ENCODE results near the gene PRR35. TPM values are rescaled to one million over a fixed set of nuclear protein-coding genes. Genes with fewer than 3 reads are reported as not detected.
A peak's percentile ranks its signal among the peaks of the same experiment; 100 is the strongest.

The PRR35 gene
- total RNA-seq, 6 donors from 2014 or later, result not detected

DNA sequence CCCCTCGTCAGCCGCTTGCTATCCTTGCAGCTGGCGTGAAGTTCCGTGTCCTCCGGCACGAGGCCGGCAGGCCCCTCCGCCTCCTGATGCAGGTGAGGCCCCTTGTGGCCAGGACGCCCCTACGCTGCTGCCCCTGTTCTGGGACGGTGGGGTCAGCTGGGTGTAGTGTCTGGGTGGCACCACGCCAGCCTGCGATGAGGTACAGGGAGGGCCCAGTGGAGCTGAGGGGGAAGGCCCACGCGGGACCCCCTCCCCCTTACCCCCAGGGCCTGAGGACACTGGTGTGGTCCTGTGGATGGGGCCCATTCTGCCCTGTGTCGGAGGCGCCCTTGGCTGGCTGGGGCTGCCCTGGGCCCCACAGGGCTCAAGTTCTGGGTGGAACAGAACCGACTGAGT, 22.0 kb downstream of the PRR35 start:
- no peaks in the 10 kb centered on the region for H3K27me3 ChIP-seq
- ATAC-seq (ENCODE audit: low FRiP score in 2 of 2) (no peak), DNase-seq (peak in 1 of 2 donors; percentile 75)
- H3K4me1 ChIP-seq, result peaks cover 8 to 16% (median 14%) of the 10 kb centered on the region in 4 donors
- TF ChIP-seq POLR2A (IDR thresholded peaks at IDR 0.05), result no peak
- TF ChIP-seq EP300 (IDR thresholded peaks at IDR 0.05), result no peak
- TF ChIP-seq CTCF (IDR thresholded peaks at IDR 0.05), result no peak
- no peak for TF ChIP-seq POLR2AphosphoS5 (IDR thresholded peaks at IDR 0.05)
- 91 to 97% methylated on average over 4 to 6 of the region's 18 CpGs for WGBS, 2 donors
- no peaks in the 10 kb centered on the region for H3K9me3 ChIP-seq
- H3K4me3 ChIP-seq, result no peak overlapping the region
- H3K27ac ChIP-seq, result no peak overlapping the region
- peaks cover 0 to 15% (median 7%) of the 10 kb centered on the region in 4 donors for H3K36me3 ChIP-seq

GRCh38 chr16:582614-583331, 22.6 kb downstream of the PRR35 start:
- Histone ChIP-seq H3K27me3 (no peaks in the 10 kb centered on the region), H3K4me3 (no peak overlapping the region), H3K4me1 (peaks cover 14 to 22% (median 19%) of the 10 kb centered on the region in 4 donors), H3K27ac (no peak overlapping the region), H3K36me3 (peaks cover 0 to 15% (median 7%) of the 10 kb centered on the region in 4 donors), H3K9me3 (no peaks in the 10 kb centered on the region)
- ATAC-seq (ENCODE audit: low FRiP score in 2 of 2) (no peak), DNase-seq (peak in 1 of 2 donors; percentile 69)
- TF ChIP-seq EP300 (IDR thresholded peaks at IDR 0.05), result no peak
- TF ChIP-seq CTCF (IDR thresholded peaks at IDR 0.05), result no peak
- no peak for TF ChIP-seq POLR2A (IDR thresholded peaks at IDR 0.05)
- TF ChIP-seq POLR2AphosphoS5 (IDR thresholded peaks at IDR 0.05), result no peak
- 87 to 91% methylated on average over 3 to 16 of the region's 21 CpGs for WGBS, 2 donors

DNA sequence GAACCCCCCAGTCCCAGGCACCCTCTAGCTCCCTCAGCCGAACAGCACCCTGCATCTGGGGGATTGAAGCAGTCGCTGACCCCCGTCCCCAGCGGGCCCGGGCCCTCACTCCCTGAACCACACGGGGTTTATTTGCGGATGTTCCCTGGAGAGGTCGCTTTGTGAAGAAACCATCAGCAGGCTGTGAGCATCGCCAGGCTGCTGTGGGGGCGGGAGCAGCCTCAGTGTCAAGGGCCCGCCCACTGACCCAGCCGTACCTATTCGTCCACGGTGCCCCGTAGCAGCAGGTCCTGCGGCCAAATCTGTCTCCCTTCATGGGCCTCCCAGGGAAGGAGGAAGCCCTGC, 23.2 kb downstream of the PRR35 start:
- peaks cover 20 to 28% (median 26%) of the 10 kb centered on the region in 4 donors for H3K4me1 ChIP-seq
- no peak overlapping the region for H3K4me3 ChIP-seq
- H3K27me3 ChIP-seq, result no peaks in the 10 kb centered on the region
- TF ChIP-seq POLR2AphosphoS5 (IDR thresholded peaks at IDR 0.05) (no peak), POLR2A (IDR thresholded peaks at IDR 0.05) (no peak), CTCF (IDR thresholded peaks at IDR 0.05) (no peak), EP300 (IDR thresholded peaks at IDR 0.05) (no peak)
- 73% methylated on average over 16 of the region's 16 CpGs; no CpG with 5 or more reads in 1 of the 2 donors for WGBS, 2 donors
- peak in 1 of 2 donors; percentile 77 for DNase-seq
- no peaks in the 10 kb centered on the region for H3K9me3 ChIP-seq
- H3K27ac ChIP-seq, result no peak overlapping the region
- H3K36me3 ChIP-seq, result peaks cover 0 to 15% (median 7%) of the 10 kb centered on the region in 4 donors
- no peak for ATAC-seq (ENCODE audit: low FRiP score in 2 of 2)

DNA sequence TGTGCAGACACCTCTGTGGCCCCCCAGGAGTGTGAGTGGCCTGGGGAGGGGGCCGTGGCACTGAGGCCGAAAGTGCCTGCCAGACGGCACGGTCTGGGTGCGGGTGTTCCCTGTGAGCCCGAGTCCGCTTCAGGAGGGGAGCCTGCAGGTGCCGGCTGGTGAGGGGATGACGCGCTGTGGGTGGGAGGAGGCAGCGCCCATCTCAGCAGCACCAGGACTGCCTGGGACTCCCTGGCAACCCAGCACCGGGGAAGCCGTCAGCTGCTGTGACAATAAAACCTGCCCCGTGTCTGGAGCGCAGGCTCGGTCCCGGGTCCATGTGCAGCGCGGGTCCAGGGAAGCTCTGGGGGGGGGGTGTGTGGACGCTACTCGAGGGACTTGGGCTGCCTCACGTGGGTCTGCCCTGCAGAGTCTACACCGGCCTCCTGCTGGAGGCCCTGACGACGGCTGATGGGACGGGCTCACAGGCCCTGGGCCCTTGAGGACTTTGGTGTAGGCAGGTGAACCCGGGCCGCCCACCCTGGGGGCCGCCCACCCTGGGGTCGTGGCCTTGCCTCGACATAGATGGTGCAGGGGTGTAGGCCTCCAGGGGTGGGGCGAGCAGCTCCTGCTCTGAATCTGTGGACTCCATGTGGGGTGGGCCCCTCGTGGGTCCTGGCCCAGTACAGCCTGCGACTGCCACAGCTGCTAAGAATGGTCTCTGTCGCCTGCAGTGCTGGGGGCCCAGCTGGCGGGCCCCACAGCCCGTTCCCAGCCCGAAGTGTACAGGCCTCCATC, 23.8 kb downstream of the PRR35 start:
- Histone ChIP-seq H3K36me3 (peaks cover 0 to 15% (median 7%) of the 10 kb centered on the region in 4 donors), H3K27ac (no peak overlapping the region), H3K9me3 (no peaks in the 10 kb centered on the region), H3K4me3 (no peak overlapping the region), H3K4me1 (peaks cover 16 to 26% (median 22%) of the 10 kb centered on the region in 4 donors), H3K27me3 (no peaks in the 10 kb centered on the region)
- TF ChIP-seq POLR2AphosphoS5 (IDR thresholded peaks at IDR 0.05), result no peak
- TF ChIP-seq CTCF (IDR thresholded peaks at IDR 0.05), result no peak
- no peak for TF ChIP-seq EP300 (IDR thresholded peaks at IDR 0.05)
- no peak for TF ChIP-seq POLR2A (IDR thresholded peaks at IDR 0.05)
- WGBS, 2 donors, result 59% methylated on average over 16 of the region's 38 CpGs; no CpG with 5 or more reads in 1 of the 2 donors
- peak in 1 of 2 donors; percentile 77 for DNase-seq
- ATAC-seq (ENCODE audit: low FRiP score in 2 of 2), result no peak

All from upper lobe of left lung (tissue), 6 donors.